ENCODE results near the gene OSBPL8. TPM values are rescaled to one million over a fixed set of nuclear protein-coding genes. Genes with fewer than 3 reads are reported as not detected.

The OSBPL8 gene
- total and polyA plus RNA-seq, 8 donors: 7.7 to 147 (median 29.4) TPM

GRCh38 chr12:76348079-76348901, 211.3 kb downstream of the OSBPL8 start, which contains the start of gene BBS10:
TSS of gene BBS10 (minus strand) at chr12:76348415. CDS start at chr12:76348358, 57 bp downstream.
- no peak for TF ChIP-seq POLR2A (IDR thresholded peaks at IDR 0.05)
- TF ChIP-seq CTCF (IDR thresholded peaks at IDR 0.05): peak in 4 of 7 experiments; percentile 3 to 55 (median 18)
- no peak for TF ChIP-seq EP300 (IDR thresholded peaks at IDR 0.05)
- TF ChIP-seq POLR2AphosphoS5 (IDR thresholded peaks at IDR 0.05): peak in 2 of 3 donors; percentile 46 to 81
- Histone ChIP-seq H3K36me3 (no peaks in the 10 kb centered on the region), H3K4me1 (peaks cover 10 to 38% (median 18%) of the 10 kb centered on the region in 4 donors), H3K27ac (peak within 1 kb of the TSS; percentile 76 to 91 (median 87)), H3K4me3 (peak within 1 kb of the TSS; percentile 65 to 91 (median 80)), H3K9me3 (no peaks in the 10 kb centered on the region), H3K27me3 (no peaks in the 10 kb centered on the region)
- peak; percentile 91 to 97 for DNase-seq
- WGBS, 5 donors: 1 to 2% (median 1%) methylated on average over 35 to 49 of the region's 49 CpGs
- intact Hi-C loops (cut with DNase I; ENCODE audit: low total_unique reads): no loop called here

GRCh38 chr12:76346798-76347420, 212.7 kb downstream of the OSBPL8 start:
- intact Hi-C loops (cut with DNase I; ENCODE audit: low total_unique reads): no loop called here
- H3K4me3 ChIP-seq: peak overlapping the region in 2 of 4 donors; percentile 77 to 91
- H3K27me3 ChIP-seq: no peaks in the 10 kb centered on the region
- WGBS, 5 donors: 53 to 64% (median 57%) methylated on average over 4 of the region's 4 CpGs
- peak overlapping the region in 3 of 5 donors; percentile 76 to 91 (median 89) for H3K27ac ChIP-seq
- peaks cover 10 to 38% (median 18%) of the 10 kb centered on the region in 4 donors for H3K4me1 ChIP-seq
- TF ChIP-seq POLR2A (IDR thresholded peaks at IDR 0.05) (no peak), POLR2AphosphoS5 (IDR thresholded peaks at IDR 0.05) (no peak), CTCF (IDR thresholded peaks at IDR 0.05) (no peak), EP300 (IDR thresholded peaks at IDR 0.05) (no peak)
- no peaks in the 10 kb centered on the region for H3K36me3 ChIP-seq
- no peaks in the 10 kb centered on the region for H3K9me3 ChIP-seq
- peak in 1 of 2 donors; percentile 74 for DNase-seq

GRCh38 chr12:76346236-76346635, 213.3 kb downstream of the OSBPL8 start:
- Histone ChIP-seq H3K9me3 (no peaks in the 10 kb centered on the region), H3K36me3 (no peaks in the 10 kb centered on the region), H3K4me3 (no peak overlapping the region), H3K27ac (no peak overlapping the region), H3K4me1 (peaks cover 10 to 38% (median 18%) of the 10 kb centered on the region in 4 donors), H3K27me3 (no peaks in the 10 kb centered on the region)
- intact Hi-C loops (cut with DNase I; ENCODE audit: low total_unique reads): no loop called here
- no peak for DNase-seq
- no peak for TF ChIP-seq EP300 (IDR thresholded peaks at IDR 0.05)
- no peak for TF ChIP-seq POLR2AphosphoS5 (IDR thresholded peaks at IDR 0.05)
- no peak for TF ChIP-seq CTCF (IDR thresholded peaks at IDR 0.05)
- no peak for TF ChIP-seq POLR2A (IDR thresholded peaks at IDR 0.05)
- WGBS, 5 donors: 79 to 88% (median 87%) methylated on average over 4 of the region's 4 CpGs

GRCh38 chr12:76345569-76345968, 214.0 kb downstream of the OSBPL8 start:
- H3K27ac ChIP-seq: no peak overlapping the region
- TF ChIP-seq POLR2A (IDR thresholded peaks at IDR 0.05) (no peak), EP300 (IDR thresholded peaks at IDR 0.05) (no peak)
- no peaks in the 10 kb centered on the region for H3K36me3 ChIP-seq
- no peaks in the 10 kb centered on the region for H3K9me3 ChIP-seq
- WGBS, 5 donors: 88 to 97% (median 93%) methylated on average over 1 of the region's 1 CpG
- intact Hi-C loops (cut with DNase I; ENCODE audit: low total_unique reads): no loop called here
- H3K4me3 ChIP-seq: no peak overlapping the region
- H3K4me1 ChIP-seq: peaks cover 10 to 38% (median 18%) of the 10 kb centered on the region in 4 donors
- no peaks in the 10 kb centered on the region for H3K27me3 ChIP-seq
- DNase-seq: peak in 1 of 2 donors; percentile 26

All from stomach (tissue), 9 donors.